NB4 (cell line): ENCODE results near the gene CNTNAP2.

Experiments
- DNase-seq: peaks from one replicate; pipeline ENCODE4 v3.0.0; 2010; ENCODE audit warnings: low read depth
- H3K4me3 ChIP-seq: one replicate; pipeline ENCODE4 v1.5.1; 2011; ENCODE audit warnings: mild to moderate bottlenecking, low read depth, low read length, moderate library complexity
- MYC ChIP-seq: IDR thresholded peaks from 2 replicates; pipeline ENCODE4 v1.6.1; 2011; ENCODE audit warnings: low read depth, low read length
- POLR2A ChIP-seq: IDR thresholded peaks from 2 replicates; pipeline ENCODE4 v1.6.1; 2011; ENCODE audit warnings: mild to moderate bottlenecking; ENCODE audit not compliant: insufficient read length; ENCODE audit errors: extremely low read depth
- TF ChIP-seq, protein P1 (sequence below): IDR thresholded peaks from 2 replicates; pipeline ENCODE4 v1.6.1; 2011; ENCODE audit warnings: low read depth, low read length
- TF ChIP-seq, protein P2 (sequence below): IDR thresholded peaks from one replicate; pipeline ENCODE4 v1.5.1; 2012; ENCODE audit warnings: low read depth, low read length

Gene CNTNAP2

DNA sequence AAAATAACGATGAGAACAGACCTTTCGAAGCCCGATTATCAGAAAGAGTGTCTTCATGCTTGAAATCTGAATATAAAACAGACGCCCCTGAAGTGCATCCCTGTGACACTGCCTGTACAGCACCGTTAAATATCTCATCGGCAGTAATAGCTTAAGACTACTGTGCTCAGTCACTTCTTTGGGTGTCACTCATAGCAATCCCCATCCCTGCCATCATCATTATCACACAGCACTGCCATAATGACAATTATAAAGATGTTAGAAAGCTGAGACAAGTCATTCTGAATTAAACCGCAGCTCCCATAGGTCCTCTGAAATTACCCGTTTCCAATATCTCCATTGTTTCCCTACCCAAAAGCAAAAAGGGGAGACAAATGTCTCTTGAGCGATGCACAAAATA is 1906.2 kb downstream of the CNTNAP2 start:
- TF ChIP-seq, protein P1, sequence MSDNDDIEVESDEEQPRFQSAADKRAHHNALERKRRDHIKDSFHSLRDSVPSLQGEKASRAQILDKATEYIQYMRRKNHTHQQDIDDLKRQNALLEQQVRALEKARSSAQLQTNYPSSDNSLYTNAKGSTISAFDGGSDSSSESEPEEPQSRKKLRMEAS, result no peak
- TF ChIP-seq POLR2A, result no peak
- no peak for TF ChIP-seq MYC
- TF ChIP-seq, protein P2, sequence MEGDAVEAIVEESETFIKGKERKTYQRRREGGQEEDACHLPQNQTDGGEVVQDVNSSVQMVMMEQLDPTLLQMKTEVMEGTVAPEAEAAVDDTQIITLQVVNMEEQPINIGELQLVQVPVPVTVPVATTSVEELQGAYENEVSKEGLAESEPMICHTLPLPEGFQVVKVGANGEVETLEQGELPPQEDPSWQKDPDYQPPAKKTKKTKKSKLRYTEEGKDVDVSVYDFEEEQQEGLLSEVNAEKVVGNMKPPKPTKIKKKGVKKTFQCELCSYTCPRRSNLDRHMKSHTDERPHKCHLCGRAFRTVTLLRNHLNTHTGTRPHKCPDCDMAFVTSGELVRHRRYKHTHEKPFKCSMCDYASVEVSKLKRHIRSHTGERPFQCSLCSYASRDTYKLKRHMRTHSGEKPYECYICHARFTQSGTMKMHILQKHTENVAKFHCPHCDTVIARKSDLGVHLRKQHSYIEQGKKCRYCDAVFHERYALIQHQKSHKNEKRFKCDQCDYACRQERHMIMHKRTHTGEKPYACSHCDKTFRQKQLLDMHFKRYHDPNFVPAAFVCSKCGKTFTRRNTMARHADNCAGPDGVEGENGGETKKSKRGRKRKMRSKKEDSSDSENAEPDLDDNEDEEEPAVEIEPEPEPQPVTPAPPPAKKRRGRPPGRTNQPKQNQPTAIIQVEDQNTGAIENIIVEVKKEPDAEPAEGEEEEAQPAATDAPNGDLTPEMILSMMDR, result no peak
- DNase-seq, result no peak
- H3K4me3 ChIP-seq, result no peak overlapping the region

DNA sequence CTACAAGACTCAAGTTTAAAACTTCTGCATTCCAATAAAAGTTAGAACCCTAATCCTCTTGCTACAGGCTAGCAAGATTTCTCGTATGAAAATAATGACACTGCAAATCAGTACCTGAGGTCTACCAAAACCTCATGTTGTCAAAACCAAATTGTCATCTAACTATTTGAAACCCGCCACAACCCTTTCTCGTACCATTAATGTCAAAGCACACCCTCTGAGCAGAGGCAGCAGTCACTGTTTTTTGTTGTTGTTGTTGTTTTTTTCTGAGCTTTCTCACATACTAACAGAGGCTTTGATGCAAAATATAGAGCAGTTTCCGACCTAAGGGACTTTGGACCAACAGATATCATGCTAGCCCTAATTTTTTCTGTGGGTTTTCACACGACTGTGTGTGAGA is 1910.1 kb downstream of the CNTNAP2 start:
- TF ChIP-seq, protein P2, result no peak
- no peak for TF ChIP-seq MYC
- TF ChIP-seq POLR2A, result no peak
- TF ChIP-seq, protein P1, result no peak
- no peak overlapping the region for H3K4me3 ChIP-seq
- DNase-seq, result no peak

DNA sequence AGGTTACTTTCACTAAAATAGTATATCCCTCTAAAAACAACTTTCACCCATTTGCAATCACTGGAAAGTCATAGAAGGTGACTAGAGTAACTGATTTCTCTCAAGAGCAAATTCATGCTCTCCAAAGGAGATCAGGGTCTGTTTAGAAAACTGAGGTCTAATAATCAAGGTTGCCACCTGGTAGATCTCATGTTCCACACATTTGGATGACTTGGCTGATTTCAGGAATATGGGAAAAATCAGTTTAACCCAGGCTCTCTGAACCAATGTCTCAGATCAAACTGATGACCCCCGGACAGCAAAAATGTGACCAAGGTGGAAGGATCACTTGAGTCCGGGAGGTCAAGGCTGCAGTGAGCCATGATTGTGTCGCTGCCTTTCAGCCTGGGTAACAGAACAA is 1911.6 kb downstream of the CNTNAP2 start:
- DNase-seq, result no peak
- H3K4me3 ChIP-seq, result no peak overlapping the region
- TF ChIP-seq, protein P1, result no peak
- TF ChIP-seq, protein P2, result no peak
- no peak for TF ChIP-seq POLR2A
- TF ChIP-seq MYC, result no peak

DNA sequence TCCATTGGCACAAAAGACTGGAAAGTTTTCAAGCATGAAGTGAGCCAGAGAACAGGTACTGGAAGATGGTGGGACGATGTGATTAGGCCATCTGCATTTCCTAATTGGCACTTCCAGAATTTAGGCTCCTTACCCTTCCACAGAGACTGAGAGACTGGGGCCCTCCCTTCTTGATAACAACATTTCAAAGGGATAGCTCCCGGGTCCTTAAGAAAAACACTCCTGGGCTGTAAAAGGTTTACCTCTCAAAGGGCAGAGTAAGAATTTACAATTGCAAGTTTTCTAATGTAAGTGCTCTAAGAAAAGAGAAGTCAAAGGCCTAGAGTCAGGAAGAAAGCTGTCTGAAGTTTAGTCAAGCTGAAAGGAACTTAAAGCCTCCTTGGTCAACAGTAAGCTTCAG is 1914.4 kb downstream of the CNTNAP2 start:
- no peak overlapping the region for H3K4me3 ChIP-seq
- TF ChIP-seq, protein P1, result no peak
- TF ChIP-seq POLR2A (no peak), MYC (no peak)
- TF ChIP-seq, protein P2, result no peak
- no peak for DNase-seq

DNA sequence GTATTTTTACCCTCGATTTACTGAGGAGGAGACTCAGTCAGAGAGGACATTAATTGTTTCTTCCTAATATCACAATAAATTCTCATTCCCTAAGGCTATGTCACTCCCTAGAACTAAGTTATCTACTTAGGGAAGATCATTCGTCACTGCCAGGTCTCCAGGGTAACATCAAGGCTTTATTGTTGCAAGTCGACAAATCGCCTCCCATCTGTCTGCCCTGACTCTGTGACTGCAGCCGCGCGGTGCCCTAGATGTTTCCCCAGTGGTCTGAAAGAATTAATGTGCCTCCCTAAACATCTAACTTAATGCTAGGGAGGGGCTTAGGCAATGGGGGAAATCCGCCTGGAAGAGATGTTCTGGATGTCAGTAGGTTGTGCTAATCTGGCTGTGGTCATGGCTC is 1915.2 kb downstream of the CNTNAP2 start:
- TF ChIP-seq MYC (no peak), POLR2A (no peak)
- TF ChIP-seq, protein P1, result no peak
- no peak for DNase-seq
- no peak overlapping the region for H3K4me3 ChIP-seq

DNA sequence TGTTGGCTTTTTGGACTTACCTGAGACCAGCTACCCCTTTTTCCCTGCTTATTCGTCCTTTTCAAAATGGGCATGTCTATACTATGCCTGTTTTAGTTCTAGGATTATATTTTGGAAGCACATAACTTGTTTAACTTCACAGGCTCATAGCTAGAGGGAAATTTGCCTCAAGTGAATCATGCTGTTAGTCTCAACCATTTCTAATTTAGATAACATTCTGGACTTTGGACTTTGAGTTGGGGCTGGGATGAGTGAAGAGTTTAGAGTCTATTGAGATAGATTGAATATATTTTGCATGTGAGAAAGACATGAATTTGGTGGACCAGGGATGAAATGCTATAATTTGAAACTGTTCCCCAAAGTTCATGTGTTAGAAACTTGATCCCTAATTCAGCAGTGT is 1919.3 kb downstream of the CNTNAP2 start:
- H3K4me3 ChIP-seq, result no peak overlapping the region
- TF ChIP-seq, protein P1, result no peak
- TF ChIP-seq MYC, result no peak
- TF ChIP-seq, protein P2, result no peak
- no peak for TF ChIP-seq POLR2A
- DNase-seq, result no peak
